Measurements from ENCODE around the gene ATP1A3. TPM values are rescaled to one million over a fixed set of nuclear protein-coding genes. Genes with fewer than 3 reads are reported as not detected.

ATP1A3 gene
- total RNA-seq, 2 donors from 2014 or later = 0.69 to 1.0 TPM

- H3K27ac Mint-ChIP-seq = no peak within 1 kb of the TSS
- no peaks in the 10 kb centered on the region for H3K36me3 ChIP-seq (ENCODE audit: control insufficient read depth, insufficient read depth, low read length)
- no peak for TF ChIP-seq CTCF (conservative IDR thresholded peaks at IDR 0.05)
- no peaks in the 10 kb centered on the region for H3K36me3 Mint-ChIP-seq (ENCODE audit: low read depth)
- peaks cover 8% of the 10 kb centered on the region for H3K9me3 Mint-ChIP-seq
- H3K27me3 ChIP-seq (ENCODE audit: control insufficient read depth, insufficient read depth, low read length, poor library complexity, severe bottlenecking) = peaks cover 97% of the 10 kb centered on the region
- WGBS, 2 experiments (ENCODE audit: insufficient coverage in 1 of 2, insufficient read length in 1 of 2) = 0% methylated on average over 15 to 46 of the region's 49 CpGs
- no peak within 1 kb of the TSS for H3K4me3 Mint-ChIP-seq
- H3K4me3 ChIP-seq (ENCODE audit: low read length) = peak within 1 kb of the TSS; percentile 74
- peaks cover 20% of the 10 kb centered on the region for H3K4me1 Mint-ChIP-seq
- DNase-seq = peak; percentile 64
- H3K9ac ChIP-seq (ENCODE audit: extremely low read depth, low read length, poor library complexity, severe bottlenecking) = no peak within 1 kb of the TSS
- H3K4me1 ChIP-seq (ENCODE audit: control insufficient read depth, insufficient read depth, low read length) = no peaks in the 10 kb centered on the region
- peaks cover 53% of the 10 kb centered on the region for H3K27me3 Mint-ChIP-seq (ENCODE audit: insufficient read depth)
- H3K9me3 ChIP-seq (ENCODE audit: control insufficient read depth, low read length) = peaks cover 5% of the 10 kb centered on the region
- no peak within 1 kb of the TSS for H3K27ac ChIP-seq (ENCODE audit: low read depth, low read length)
These were observed 65.8 kb downstream of the ATP1A3 start, which contains the start of gene ERFL for GRCh38 chr19:41928221-41928683. TSS of gene ERFL (minus strand) at chr19:41928449. CDS start at chr19:41912919, 15,530 bp downstream.

GRCh38 chr19:41927497-41928192 lies 66.4 kb downstream of the ATP1A3 start:
- TF ChIP-seq CTCF (conservative IDR thresholded peaks at IDR 0.05) = no peak
- Mint-ChIP-seq H3K9me3 (peaks cover 8% of the 10 kb centered on the region), H3K4me3 (no peak overlapping the region), H3K27ac (no peak overlapping the region), H3K27me3 (ENCODE audit: insufficient read depth) (peaks cover 53% of the 10 kb centered on the region), H3K36me3 (ENCODE audit: low read depth) (no peaks in the 10 kb centered on the region), H3K4me1 (peaks cover 20% of the 10 kb centered on the region)
- Histone ChIP-seq H3K4me3 (ENCODE audit: low read length) (peak overlapping the region; percentile 74), H3K36me3 (ENCODE audit: control insufficient read depth, insufficient read depth, low read length) (no peaks in the 10 kb centered on the region), H3K9ac (ENCODE audit: extremely low read depth, low read length, poor library complexity, severe bottlenecking) (no peak overlapping the region), H3K4me1 (ENCODE audit: control insufficient read depth, insufficient read depth, low read length) (no peaks in the 10 kb centered on the region), H3K27ac (ENCODE audit: low read depth, low read length) (no peak overlapping the region), H3K9me3 (ENCODE audit: control insufficient read depth, low read length) (peaks cover 5% of the 10 kb centered on the region), H3K27me3 (ENCODE audit: control insufficient read depth, insufficient read depth, low read length, poor library complexity, severe bottlenecking) (peaks cover 97% of the 10 kb centered on the region)
- WGBS, 2 experiments (ENCODE audit: insufficient coverage in 1 of 2, insufficient read length in 1 of 2) = 4 to 7% methylated on average over 6 to 43 of the region's 43 CpGs
- DNase-seq = peak; percentile 71

GRCh38 chr19:41926763-41927496 lies 67.1 kb downstream of the ATP1A3 start:
- H3K27me3 ChIP-seq (ENCODE audit: control insufficient read depth, insufficient read depth, low read length, poor library complexity, severe bottlenecking) = peaks cover 97% of the 10 kb centered on the region
- peaks cover 25% of the 10 kb centered on the region for H3K4me1 Mint-ChIP-seq
- H3K9me3 ChIP-seq (ENCODE audit: control insufficient read depth, low read length) = peaks cover 5% of the 10 kb centered on the region
- H3K9me3 Mint-ChIP-seq = peaks cover 8% of the 10 kb centered on the region
- no peaks in the 10 kb centered on the region for H3K4me1 ChIP-seq (ENCODE audit: control insufficient read depth, insufficient read depth, low read length)
- no peak overlapping the region for H3K27ac Mint-ChIP-seq
- 45 to 46% methylated on average over 12 to 16 of the region's 16 CpGs for WGBS, 2 experiments (ENCODE audit: insufficient coverage in 1 of 2, insufficient read length in 1 of 2)
- H3K27me3 Mint-ChIP-seq (ENCODE audit: insufficient read depth) = peaks cover 52% of the 10 kb centered on the region
- no peak overlapping the region for H3K4me3 Mint-ChIP-seq
- no peak for TF ChIP-seq CTCF (conservative IDR thresholded peaks at IDR 0.05)
- DNase-seq = no peak
- no peaks in the 10 kb centered on the region for H3K36me3 ChIP-seq (ENCODE audit: control insufficient read depth, insufficient read depth, low read length)
- H3K4me3 ChIP-seq (ENCODE audit: low read length) = no peak overlapping the region
- H3K9ac ChIP-seq (ENCODE audit: extremely low read depth, low read length, poor library complexity, severe bottlenecking) = no peak overlapping the region
- H3K27ac ChIP-seq (ENCODE audit: low read depth, low read length) = no peak overlapping the region
- H3K36me3 Mint-ChIP-seq (ENCODE audit: low read depth) = no peaks in the 10 kb centered on the region
